K562 (cell line): ENCODE measurements around the gene TMC1.

Source experiments
- ATF1 ChIP-seq, 2 experiments: fragments of 450-650 bp in 1 of 2; IDR thresholded peaks; 2 replicates each; pipeline ENCODE4 v1.6.1; 2016; ENCODE audit warnings: missing compliant biosample characterization in 1 of 2, missing genetic modification characterization in 1 of 2
- FUS ChIP-seq: fragments of 200-400 bp; formaldehyde crosslinking; optimal IDR thresholded peaks from 2 replicates; pipeline ENCODE3; 2017; ENCODE audit warnings: low read depth, low read length
- JUND ChIP-seq, 2 experiments: IDR thresholded peaks; 2 replicates in 1 of 2; 3 replicates in 1 of 2; pipeline ENCODE4 v1.6.1; 2011; ENCODE audit warnings: borderline replicate concordance in 2 of 2, low read depth in 2 of 2, low read length in 2 of 2, improper control_type of control experiment in 1 of 2, missing biosample characterization in 1 of 2, missing genetic modification characterization in 1 of 2, missing genetic modification reagents in 1 of 2
- PHF20 ChIP-seq: fragments of 450-650 bp; IDR thresholded peaks from 2 replicates; pipeline ENCODE4 v1.6.1; 2018; ENCODE audit not compliant: partially characterized antibody
- SREBF2 ChIP-seq: sonication (generic); formaldehyde crosslinking; IDR thresholded peaks from 2 replicates; pipeline ENCODE4 v1.4.0; 2020; ENCODE audit warnings: mild to moderate bottlenecking, missing genetic modification reagents
- TEAD4 ChIP-seq, 2 experiments: sonication (generic) in 1 of 2; formaldehyde crosslinking in 1 of 2; IDR thresholded peaks; 2 replicates each; pipeline versions ENCODE4 v1.6.1 to v1.8.0; 2012 to 2022; ENCODE audit warnings: borderline replicate concordance in 1 of 2, inconsistent platforms in 1 of 2, low read length in 1 of 2, mild to moderate bottlenecking in 1 of 2, missing genetic modification reagents in 1 of 2
- ZNF274 ChIP-seq: IDR thresholded peaks from 2 replicates; pipeline ENCODE4 v1.6.1; 2011; ENCODE audit warnings: low read depth, mild to moderate bottlenecking, low read length, moderate library complexity, borderline replicate concordance
- TF ChIP-seq, protein P1 (sequence below), 3 experiments: IDR thresholded peaks in 2 of 3; conservative IDR thresholded peaks in 1 of 3; 2 replicates each; pipeline ENCODE4 v1.5.1; 2011 to 2012; ENCODE audit warnings: low read length in 3 of 3, mild to moderate bottlenecking in 3 of 3, control low read depth in 2 of 3, improper control_type of control experiment in 1 of 3, inconsistent platforms in 1 of 3, low read depth in 1 of 3, mixed read lengths in 1 of 3, moderate library complexity in 1 of 3; ENCODE audit not compliant: insufficient read depth in 2 of 3
- TF ChIP-seq, protein P2 (sequence below): IDR thresholded peaks from 2 replicates; pipeline ENCODE4 v1.6.1; 2016; ENCODE audit warnings: missing genetic modification characterization, missing compliant biosample characterization

DNA sequence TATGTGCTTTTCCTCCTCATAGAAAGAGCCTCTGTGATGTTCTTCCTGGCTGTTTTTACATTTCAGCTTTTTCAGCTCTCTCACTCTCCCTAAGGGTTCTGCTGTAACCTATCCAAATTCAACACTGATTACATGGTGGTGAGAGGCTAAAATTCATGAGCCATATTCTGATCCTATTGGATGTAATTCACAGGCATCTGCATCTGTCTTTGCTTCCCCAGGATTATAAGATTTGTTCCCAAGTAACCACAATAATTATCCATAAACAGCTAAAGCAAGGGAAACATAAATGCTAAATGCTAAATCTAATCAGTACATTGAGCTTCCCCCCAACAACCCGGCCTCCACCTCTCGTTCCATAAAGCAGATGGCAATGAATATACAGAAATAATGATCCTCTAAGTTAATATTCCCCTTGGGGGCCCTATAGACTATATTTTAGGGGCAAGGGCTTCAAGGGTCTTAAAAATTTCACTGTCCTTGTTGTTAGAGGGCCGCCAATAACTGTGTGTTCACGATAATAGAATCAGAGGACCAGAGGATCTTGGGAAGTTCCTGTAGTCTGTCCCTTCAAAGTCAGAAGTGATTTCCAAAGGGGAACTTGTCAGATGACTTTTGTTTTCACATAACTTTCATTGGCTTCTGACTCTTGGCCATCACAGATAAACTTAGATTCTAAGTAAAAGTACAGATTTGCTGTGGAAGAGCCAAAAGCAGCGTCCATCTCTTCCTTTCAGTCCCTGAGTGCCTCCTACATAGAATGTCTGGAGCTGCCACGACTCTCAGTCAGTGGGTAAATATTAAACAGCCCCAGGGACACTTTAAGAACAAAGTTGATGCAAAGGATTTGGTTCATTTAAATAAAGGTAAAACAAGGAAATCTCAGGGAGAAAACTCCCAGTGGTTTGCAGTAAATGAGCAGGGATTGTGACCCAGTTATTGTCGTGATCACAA, 305.9 kb downstream of the TMC1 start:
- TF ChIP-seq, protein P1, sequence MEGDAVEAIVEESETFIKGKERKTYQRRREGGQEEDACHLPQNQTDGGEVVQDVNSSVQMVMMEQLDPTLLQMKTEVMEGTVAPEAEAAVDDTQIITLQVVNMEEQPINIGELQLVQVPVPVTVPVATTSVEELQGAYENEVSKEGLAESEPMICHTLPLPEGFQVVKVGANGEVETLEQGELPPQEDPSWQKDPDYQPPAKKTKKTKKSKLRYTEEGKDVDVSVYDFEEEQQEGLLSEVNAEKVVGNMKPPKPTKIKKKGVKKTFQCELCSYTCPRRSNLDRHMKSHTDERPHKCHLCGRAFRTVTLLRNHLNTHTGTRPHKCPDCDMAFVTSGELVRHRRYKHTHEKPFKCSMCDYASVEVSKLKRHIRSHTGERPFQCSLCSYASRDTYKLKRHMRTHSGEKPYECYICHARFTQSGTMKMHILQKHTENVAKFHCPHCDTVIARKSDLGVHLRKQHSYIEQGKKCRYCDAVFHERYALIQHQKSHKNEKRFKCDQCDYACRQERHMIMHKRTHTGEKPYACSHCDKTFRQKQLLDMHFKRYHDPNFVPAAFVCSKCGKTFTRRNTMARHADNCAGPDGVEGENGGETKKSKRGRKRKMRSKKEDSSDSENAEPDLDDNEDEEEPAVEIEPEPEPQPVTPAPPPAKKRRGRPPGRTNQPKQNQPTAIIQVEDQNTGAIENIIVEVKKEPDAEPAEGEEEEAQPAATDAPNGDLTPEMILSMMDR (IDR thresholded peaks at IDR 0.05 in 2 of 3, conservative IDR thresholded peaks at IDR 0.05 in 1 of 3; ENCODE audit: insufficient read depth in 2 of 3, low read depth in 1 of 3, low read length in 3 of 3) = no peak
- TF ChIP-seq, protein P2, sequence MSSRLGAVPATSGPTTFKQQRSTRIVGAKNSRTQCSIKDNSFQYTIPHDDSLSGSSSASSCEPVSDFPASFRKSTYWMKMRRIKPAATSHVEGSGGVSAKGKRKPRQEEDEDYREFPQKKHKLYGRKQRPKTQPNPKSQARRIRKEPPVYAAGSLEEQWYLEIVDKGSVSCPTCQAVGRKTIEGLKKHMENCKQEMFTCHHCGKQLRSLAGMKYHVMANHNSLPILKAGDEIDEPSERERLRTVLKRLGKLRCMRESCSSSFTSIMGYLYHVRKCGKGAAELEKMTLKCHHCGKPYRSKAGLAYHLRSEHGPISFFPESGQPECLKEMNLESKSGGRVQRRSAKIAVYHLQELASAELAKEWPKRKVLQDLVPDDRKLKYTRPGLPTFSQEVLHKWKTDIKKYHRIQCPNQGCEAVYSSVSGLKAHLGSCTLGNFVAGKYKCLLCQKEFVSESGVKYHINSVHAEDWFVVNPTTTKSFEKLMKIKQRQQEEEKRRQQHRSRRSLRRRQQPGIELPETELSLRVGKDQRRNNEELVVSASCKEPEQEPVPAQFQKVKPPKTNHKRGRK = no peak
- no peak for TF ChIP-seq ATF1 (CRISPR knock-in tag; IDR thresholded peaks at IDR 0.05)
- no peak for TF ChIP-seq ATF1 (tag; IDR thresholded peaks at IDR 0.05)
- TF ChIP-seq TEAD4 (IDR thresholded peaks at IDR 0.05; ENCODE audit: low read length) = no peak
- TF ChIP-seq TEAD4 (CRISPR knock-in tag; IDR thresholded peaks at IDR 0.05; ENCODE audit: borderline replicate concordance) = no peak
- TF ChIP-seq JUND (IDR thresholded peaks at IDR 0.05; ENCODE audit: borderline replicate concordance, low read depth, low read length) = no peak
- no peak for TF ChIP-seq JUND (tag; IDR thresholded peaks at IDR 0.05; ENCODE audit: borderline replicate concordance, low read depth, low read length)
- no peak for TF ChIP-seq SREBF2 (CRISPR knock-in tag)
- no peak for TF ChIP-seq PHF20
- no peak for TF ChIP-seq FUS
- no peak for TF ChIP-seq ZNF274
